Upper lobe of left lung (tissue), 4 donors: ENCODE data around the gene VAMP1.

Experiments used
- CTCF ChIP-seq, 6 experiments: fragments of 450-650 bp in 4 of 6; fragments of 200-600 bp in 2 of 6; sonication (generic) in 2 of 6; IDR thresholded peaks; one replicate each; pipeline ENCODE4 v1.5.1; 2016 to 2019; ENCODE audit warnings: antibody characterized with exemption in 6 of 6
- EP300 ChIP-seq, 4 donors: sonication (generic); formaldehyde crosslinking; IDR thresholded peaks; one replicate each; pipeline ENCODE4 v1.5.1; 2017; ENCODE audit warnings: antibody characterized with exemption in 4 of 4, control low read depth in 2 of 4
- POLR2A ChIP-seq, 4 donors: fragments of 450-650 bp; IDR thresholded peaks; one replicate each; pipeline ENCODE4 v1.5.1; 2016 to 2017; ENCODE audit warnings: antibody characterized with exemption in 4 of 4, mild to moderate bottlenecking in 2 of 4

DNA sequence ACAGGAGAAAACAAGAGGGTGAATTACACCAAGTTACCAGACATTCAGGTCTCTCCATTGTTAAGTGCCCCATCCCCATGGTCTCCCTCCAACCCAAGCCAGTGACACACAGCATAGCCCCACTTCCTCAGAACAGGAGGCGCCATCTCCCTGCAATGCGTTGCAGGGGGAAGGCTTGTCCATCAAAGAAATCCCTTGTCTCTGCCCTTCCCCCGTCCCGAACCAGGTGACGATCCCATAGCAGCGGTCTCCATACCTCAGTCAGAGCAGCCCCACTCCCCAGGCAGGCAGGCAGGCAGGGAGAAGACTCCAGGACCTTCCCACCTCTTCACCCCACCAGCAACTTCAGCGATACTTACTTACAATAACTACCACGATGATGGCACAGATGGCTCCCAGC lies 5.9 kb downstream of the VAMP1 start:
- no peak for TF ChIP-seq EP300 (IDR thresholded peaks at IDR 0.05)
- no peak for TF ChIP-seq CTCF (IDR thresholded peaks at IDR 0.05)
- no peak for TF ChIP-seq POLR2A (IDR thresholded peaks at IDR 0.05)
